Tibial nerve (tissue), 3 donors: ENCODE measurements around the gene CACYBP.

ENCODE experiments used
- CTCF ChIP-seq, 5 experiments: fragments of 200-600 bp in 3 of 5; fragments of 450-650 bp in 2 of 5; sonication (generic) in 3 of 5; IDR thresholded peaks; one replicate each; pipeline ENCODE4 v1.5.1; 2016 to 2019; ENCODE audit warnings: antibody characterized with exemption in 5 of 5, mild to moderate bottlenecking in 3 of 5, moderate library complexity in 2 of 5
- POLR2A ChIP-seq, 2 donors: fragments of 450-650 bp; IDR thresholded peaks; one replicate each; pipeline ENCODE4 v1.6.1; 2017; ENCODE audit warnings: antibody characterized with exemption in 2 of 2, mild to moderate bottlenecking in 2 of 2, moderate library complexity in 2 of 2

GRCh38 chr1:174957829-174958228 is 41.9 kb upstream of the CACYBP start:
- TF ChIP-seq CTCF (IDR thresholded peaks at IDR 0.05) (no peak), POLR2A (IDR thresholded peaks at IDR 0.05) (no peak)
